Fibroblast of the conjunctiva (primary cell): ENCODE data around the gene EEF1AKMT3.
A peak's percentile ranks its signal among the peaks of the same experiment; 100 is the strongest.

Experiments used
- DNase-seq: peaks from one replicate; pipeline ENCODE4 v3.0.0-alpha.2; 2010; ENCODE audit warnings: low read depth

EEF1AKMT3 gene

DNA sequence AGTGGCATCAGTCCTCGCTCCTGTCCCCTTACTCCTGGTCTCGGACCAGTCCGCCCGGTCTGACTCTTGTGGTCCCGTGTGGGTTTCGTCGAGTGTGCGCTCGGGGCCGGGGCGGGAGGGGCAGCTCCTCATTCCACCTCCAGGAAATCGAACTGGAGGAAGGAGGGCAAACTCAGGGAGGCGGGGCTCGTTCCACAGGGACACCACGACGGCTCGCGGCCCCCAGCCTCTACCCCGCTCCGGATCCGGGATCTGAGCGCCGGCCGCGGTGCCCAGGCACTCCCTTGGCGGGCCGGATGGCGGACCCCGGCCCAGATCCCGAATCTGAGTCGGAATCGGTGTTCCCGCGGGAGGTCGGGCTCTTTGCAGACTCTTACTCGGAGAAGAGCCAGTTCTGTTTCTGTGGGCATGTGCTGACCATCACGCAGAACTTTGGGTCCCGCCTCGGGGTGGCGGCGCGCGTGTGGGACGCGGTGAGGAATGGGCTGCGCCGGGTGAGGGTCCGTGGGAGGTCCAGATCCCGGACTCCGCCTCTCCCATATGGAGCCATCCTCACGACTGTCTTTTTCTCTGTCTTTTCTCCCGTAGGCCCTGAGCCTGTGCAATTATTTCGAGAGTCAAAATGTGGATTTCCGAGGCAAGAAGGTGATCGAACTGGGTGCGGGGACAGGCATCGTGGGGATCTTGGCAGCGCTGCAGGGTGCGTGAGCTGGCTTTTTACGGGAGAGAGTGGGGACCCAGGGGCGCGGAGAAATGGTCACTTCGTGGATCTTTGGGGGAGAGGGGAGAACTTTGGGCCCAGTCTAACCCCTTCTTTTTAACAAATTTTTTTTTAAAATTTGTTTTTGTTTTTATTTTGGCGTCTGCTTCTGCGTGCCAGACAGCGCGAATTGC lies at the start of gene EEF1AKMT3:
Gene EEF1AKMT3, plus strand, starts transcription at position 186 of the 894 bp plus-strand sequence. Its CDS starts 111 bp downstream, at position 297.
- DNase-seq: no peak

DNA sequence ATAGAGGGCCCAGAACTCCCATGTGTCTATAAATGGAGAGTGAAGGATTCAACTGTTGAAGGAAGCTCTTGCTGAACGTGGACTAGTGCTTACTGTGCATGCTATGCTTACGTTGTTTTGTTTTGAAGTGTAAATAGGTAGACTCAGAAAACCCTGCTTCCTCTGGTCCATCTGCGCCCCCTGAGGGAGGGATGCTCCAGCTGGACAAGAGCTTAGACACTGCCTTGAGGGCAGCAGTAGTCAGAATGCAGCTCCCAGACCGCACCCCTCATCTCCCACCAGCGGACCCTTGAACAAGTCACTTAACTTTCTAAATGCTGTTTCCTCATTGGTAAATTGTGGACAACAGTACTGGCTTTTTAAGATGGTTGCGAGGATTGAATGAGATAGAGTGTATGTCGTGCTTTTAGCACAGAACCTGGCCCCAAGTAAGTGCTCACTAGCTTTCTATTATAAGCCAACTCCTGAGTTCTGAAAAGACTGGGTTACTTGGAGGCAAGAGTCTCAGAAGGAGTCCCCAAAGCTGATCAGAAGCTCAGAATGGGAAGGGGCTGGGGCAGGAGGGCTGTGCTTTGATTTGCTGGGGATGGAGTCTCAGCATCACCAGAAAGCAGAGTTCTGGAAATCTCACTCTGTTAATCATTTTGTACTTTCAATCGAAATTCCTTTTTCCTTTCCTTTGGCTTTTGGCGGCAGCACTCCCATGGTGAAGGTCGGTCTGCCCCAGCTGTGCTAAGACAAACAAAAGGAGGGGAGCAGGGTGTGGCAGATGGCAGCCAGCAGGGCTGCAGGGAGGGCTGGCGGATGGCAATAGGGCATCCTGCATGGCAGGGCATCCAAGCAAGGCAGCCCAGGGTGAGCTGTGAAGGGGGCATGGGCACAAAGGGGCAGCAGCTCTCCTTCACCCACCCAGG lies 49.4 kb upstream of the EEF1AKMT3 start:
- no peak for DNase-seq

DNA sequence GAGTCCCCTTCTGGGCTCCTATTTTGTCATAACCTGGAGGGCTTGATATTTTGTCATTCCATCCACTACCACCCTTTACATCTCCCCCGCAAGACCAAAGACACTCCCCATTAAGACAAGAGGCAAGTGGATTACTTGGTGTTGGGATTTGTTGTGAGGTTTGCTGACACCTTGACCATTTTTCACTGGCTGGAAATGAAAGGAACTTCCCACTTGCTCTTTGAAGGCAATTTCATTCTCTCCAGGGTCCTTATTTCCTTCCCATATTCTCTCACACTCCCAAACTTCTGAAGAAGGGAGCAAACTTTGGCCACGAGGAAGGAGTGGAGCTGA lies 48.8 kb upstream of the EEF1AKMT3 start:
- no peak for DNase-seq

DNA sequence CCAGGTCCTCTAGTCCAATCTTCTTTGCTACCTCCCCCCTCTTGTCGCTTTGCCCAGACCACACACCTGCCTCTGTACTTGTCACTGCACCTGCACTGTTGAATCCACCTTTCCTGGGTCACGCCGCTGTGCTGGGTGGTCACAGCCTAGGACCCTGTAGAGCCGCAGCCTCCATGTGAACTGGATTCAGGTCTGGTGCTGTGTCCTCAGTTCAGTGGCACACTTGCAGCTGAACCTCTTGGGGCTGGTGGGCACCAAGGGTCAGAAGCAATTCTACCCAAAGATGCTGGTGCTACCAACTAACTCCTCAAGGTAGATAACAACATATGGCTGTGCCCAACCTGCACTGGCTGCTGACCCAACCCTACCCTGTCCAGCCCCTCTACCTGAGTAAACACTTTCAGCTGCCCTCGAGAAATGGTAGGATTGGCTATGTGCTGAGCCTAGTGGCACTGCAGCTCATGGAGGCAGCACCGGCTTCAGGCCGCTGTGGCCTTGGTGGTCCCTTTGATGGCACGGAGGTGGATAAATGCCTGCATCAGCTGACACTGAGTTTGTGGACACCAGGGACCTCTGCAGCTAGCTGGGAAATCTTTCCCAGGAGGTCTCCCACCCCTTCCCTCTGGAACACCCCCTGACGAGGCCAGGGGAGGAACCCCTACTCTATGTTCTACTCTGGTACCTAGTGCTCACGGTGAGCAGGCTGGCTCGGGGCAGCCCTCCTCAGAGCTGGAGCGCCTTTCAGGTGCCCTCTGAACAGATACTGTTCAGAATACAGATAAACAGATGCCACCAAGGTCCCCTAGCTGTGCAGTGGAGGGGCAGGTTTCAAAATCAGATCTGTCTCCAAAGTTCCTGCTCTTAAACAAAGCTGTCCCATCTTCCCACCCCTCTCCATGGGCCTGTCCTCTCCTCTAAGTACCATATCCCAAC lies 48.1 kb upstream of the EEF1AKMT3 start:
- DNase-seq: no peak

DNA sequence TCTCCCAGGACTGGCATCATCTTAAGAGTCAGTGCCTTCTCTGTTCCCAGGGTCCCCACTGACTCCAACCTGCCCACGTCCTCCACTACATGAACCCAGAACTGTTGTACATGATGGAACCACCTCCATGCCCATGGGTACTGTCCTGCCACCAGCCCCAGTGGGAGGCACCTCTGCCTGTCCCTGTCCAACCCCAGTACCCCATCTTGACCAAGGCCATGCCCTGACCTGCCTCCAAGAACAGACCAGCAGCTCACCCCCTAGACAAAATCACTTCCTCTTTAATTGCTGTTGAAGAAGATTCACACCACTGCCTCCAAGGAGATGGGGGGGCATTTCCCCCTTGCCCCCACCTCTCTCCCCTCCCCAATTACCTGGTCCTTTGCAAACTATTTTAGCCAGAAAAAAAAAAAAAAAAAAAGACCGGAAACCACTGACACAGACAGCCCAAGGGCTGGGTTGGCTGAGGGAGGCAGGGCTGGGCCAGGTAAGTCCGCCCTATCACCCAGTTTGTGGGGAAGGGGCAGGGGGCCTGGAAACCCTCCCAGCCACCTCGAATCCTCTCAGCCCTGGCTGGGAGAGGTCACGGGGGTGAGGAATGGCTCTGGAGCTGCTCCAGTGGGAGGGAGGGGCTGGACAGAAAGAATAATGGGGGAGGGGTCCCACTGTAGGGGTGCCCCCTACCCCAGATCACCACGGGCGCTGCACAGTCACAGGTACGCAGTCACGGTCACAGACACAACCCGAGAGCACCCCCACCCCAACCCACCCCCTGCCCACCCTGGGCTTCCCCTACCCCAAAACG lies 47.3 kb upstream of the EEF1AKMT3 start:
- no peak for DNase-seq

GRCh38 chr12:57725851-57726150 lies 46.6 kb upstream of the EEF1AKMT3 start:
- no peak for DNase-seq

DNA sequence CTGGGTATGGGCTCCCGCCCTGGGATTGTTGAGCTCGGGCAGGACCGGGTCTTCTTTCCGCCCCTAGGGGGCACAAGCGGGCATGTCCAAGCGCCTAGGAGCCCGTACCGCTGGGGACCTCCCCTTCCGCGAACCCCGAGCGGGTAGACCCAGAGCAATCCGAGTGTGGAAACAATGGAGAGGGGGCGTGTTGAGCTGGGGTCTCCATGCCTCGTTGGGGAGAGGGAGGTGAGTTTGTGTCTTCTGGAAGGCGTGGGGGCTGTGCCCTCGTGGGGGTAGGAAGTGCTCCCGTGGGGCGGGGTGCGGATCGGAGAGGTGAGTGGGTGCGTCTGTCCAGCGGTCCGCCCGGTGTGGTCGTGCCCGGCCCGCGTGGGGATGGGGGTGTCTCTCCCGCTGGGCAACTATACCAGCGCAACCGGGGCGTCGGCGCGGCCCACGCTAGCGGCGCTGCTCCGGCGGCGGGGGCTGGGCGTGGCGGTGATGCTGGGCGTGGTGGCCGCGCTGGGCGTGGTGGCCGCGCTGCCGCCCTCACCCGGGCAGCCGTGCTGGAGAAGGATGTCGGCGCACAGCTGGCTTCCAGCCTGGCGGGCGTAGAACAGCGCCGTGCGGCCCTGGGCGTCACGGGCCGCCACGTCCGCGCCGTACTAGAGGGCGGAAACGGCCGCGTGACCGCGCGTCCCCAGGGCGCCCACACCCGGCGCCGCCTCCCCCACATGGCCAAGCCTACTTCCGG lies 46.1 kb upstream of the EEF1AKMT3 start:
- peak; percentile 74 for DNase-seq

- no peak for DNase-seq
Observed at GRCh38 chr12:57726884-57727757, 45.3 kb upstream of the EEF1AKMT3 start.

DNA sequence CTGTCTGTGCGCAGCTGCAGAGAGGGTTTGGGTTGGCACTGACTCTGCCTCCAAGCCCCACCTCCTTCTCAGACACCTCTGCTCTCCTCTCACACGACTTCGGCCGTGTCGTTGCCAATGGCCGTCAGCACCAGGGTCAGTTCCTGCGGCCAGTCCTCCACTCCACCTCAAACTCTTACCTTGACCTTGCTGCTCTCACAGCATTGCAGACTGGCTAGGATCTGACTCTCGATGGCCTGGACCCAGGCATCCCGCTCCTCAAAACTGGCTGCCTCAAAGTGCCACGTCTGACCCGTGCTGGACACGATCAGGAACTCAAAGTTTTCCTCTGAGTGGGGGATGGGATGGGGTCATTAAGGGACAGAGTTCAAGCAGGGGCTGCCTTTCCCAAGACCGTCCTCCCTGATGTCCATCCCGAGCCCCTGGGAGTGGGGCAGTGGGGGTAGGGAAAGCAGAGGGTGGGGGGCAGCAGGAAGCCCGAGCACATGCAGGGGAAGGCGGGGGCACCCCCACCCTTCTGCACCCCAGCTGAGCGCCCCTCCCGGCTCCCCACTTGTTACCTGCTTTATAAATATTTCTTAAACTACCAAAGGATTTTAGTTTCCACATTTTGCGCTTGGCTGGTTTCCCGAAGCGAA lies 44.5 kb upstream of the EEF1AKMT3 start:
- no peak for DNase-seq

DNA sequence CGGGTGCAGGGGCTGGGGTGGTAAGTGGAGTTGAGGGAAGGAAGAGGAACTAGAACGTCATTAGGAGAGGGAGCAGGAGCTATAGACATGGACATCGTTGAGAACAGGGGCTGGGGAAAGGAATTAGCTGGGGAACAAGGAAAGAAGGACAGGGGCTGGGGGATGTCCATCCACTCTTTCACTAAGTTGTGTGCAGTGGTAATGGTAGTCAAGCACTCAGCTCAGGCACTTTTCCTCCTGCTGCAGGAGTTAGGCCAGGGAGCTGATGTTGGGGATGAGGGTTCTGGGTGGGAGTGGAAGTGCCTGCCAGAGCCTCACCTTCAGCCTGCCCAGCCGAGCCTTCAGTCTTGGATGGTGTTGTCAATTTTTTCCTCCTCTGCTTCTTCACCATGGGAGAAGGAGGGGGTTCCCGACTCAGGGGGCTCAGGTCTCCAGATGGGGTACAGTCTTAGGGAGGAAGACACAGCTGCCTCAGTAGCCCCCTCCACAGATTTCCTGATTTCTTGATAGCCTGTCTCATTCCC lies 43.0 kb upstream of the EEF1AKMT3 start:
- no peak for DNase-seq

- no peak for DNase-seq
Observed at GRCh38 chr12:57730336-57731067, 41.9 kb upstream of the EEF1AKMT3 start.

GRCh38 chr12:57731411-57732080 lies 40.9 kb upstream of the EEF1AKMT3 start:
- no peak for DNase-seq

- no peak for DNase-seq
Observed at GRCh38 chr12:57732270-57732669, 40.1 kb upstream of the EEF1AKMT3 start.

DNA sequence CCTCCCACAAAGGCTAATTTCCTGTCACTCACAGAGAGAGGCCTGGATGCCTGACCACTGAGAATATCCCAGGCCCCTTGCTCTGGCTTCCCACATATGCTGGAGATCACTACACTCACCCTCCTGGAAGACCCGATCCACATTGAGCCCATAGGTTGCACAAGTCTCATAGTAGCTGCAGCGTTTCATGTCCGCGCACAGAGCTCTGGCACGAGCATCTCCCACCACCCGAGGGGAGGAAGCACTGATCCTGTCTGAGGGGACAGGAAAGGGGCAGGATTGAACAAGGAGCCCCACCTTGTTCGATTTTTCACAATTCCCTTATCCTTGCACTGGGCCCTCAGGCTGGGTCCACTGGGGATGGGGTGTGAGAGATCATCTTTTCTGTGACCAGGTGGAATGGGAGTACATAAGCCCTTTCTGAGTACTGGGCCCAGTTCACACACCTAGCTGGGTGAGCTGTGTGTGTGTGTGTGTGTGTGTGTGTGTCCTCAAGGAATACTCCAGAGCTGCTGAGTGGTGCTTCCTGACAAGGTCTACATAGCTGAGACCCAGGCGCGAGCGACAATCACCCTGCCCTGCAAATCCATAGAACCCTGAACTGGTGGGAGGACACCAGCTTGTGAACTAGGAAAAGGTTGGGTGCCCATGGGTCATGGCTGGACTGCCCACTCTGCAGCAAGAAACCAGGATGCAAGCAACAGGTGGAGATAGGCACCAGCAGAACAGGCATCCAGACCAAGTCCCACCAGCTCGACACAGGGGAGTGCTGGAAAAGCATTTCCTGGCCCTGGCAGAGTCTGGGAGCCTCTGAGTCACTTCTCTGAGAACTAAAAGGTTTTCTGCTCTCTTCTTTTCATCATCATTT lies 39.5 kb upstream of the EEF1AKMT3 start:
- no peak for DNase-seq

GRCh38 chr12:57733928-57734327 lies 38.5 kb upstream of the EEF1AKMT3 start:
- DNase-seq: no peak

GRCh38 chr12:57734591-57734990 lies 37.8 kb upstream of the EEF1AKMT3 start:
- DNase-seq: no peak
